GM21723 (cell line): ENCODE measurements around the gene SPRR2B.
"Not testable (repeated sequence)": the region's sequence is repeated elsewhere in the genome, so short reads cannot be mapped to it uniquely, and the experiment has no call there.

Experiments used
- ATAC-seq: cut with Tn5 transposase; IDR thresholded peaks from one replicate; pipeline ENCODE4 v1.9.1; 2021; ENCODE audit warnings: mild to moderate bottlenecking, moderate library complexity; ENCODE audit not compliant: unreplicated experiment

The SPRR2B gene

DNA sequence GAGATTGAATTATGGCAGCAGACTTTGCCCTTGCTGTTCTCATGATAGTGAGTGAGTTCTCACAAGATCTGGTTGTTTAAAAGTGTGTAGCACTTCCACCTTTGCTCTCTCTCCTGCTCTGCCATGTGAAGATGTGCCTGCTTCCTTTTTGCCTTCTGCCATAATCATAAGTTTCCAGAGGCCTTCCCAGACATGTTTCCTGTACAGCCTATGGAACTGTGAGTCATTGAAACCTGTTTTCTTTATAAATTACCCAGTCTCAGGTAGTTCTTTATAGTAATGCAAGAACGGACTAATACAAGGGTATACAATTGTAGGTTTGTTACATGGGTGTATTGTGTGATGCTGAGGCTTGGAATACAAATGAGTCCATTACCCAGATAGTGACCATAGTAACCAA, 36.2 kb downstream of the SPRR2B start:
- ATAC-seq: no peak

- no peak for ATAC-seq
Measured at GRCh38 chr1:153032677-153033308, 38.6 kb downstream of the SPRR2B start.

DNA sequence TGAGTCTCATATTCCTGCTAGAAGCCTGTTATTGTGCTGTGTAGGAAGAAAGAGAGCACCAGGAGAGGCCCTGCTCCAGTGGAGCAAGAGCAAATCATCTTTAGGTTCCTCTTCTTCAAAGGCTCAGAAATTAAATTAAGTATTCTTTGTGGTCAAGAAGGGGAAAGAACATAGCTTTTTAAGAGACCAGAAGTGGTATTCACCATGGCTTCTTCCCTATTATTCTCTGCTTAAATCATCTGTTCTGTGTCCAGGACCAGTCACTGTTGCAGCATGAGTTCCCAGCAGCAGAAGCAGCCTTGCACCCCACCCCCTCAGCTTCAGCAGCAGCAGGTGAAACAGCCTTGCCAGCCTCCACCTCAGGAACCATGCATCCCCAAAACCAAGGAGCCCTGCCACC, 39.3 kb downstream of the SPRR2B start:
- no peak for ATAC-seq

DNA sequence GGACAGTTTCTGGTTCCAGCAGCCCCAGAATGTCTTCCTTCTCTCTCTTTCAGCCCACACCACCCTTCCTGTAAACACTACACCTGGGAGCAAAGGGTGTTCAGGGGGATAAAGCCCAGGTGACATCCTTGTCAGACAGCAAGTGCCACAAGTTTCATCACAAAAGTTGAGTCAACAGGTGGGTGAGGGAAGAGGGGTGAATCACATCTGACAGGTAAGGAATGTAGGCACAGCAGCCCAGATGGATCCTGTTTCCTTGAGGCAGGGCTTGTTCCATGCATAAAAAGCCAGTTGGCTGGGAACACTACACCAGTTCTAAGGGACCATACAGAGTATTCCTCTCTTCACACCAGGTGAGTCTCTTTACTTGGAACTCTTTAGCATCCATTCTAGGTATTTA, 40.5 kb downstream of the SPRR2B start, which contains the start of gene SPRR1B:
TSS of gene SPRR1B (plus strand) at position 309 of the 400 bp plus-strand sequence. CDS start 1,143 bp downstream, outside the sequence.
- ATAC-seq: no peak

- ATAC-seq: no peak
Measured at GRCh38 chr1:153028766-153029165, 42.6 kb downstream of the SPRR2B start.

DNA sequence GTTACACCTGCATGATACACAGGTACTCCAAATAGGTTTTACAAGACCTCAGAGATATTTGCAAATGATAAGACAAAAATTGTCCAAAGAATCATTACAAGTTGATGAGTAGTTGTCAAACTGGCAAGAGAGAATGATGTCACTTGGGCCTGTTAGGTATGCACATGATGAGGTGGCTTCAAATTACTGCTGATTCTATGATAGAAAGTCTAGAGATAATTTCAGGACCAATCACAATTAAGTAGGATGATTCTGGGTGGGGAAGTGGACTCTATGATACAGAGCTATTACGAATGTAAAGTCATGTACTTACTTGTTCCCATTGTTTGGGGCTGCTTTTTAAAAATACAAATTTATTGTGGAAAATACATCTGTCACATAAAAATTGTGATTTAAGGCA, 45.6 kb downstream of the SPRR2B start:
- ATAC-seq: no peak

DNA sequence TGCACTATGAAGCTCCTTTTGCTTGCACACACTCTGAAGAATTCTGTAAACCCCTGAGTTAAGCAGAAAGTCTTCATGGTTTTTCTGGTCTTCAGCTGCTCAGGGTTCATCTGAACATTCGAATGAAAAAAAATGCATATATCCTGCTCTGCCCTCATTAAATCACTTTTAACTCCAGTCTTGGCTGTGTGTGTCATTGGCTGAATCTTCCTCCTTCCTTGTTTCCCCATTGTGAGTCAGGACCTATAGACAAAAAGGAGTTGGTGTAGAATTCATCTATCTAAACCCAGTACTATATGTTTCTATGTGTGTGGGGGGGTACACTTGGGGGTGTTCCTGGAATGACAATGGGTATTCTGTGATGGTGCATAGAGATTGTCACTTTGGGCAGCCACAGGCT, 47.0 kb downstream of the SPRR2B start:
- ATAC-seq: no peak

DNA sequence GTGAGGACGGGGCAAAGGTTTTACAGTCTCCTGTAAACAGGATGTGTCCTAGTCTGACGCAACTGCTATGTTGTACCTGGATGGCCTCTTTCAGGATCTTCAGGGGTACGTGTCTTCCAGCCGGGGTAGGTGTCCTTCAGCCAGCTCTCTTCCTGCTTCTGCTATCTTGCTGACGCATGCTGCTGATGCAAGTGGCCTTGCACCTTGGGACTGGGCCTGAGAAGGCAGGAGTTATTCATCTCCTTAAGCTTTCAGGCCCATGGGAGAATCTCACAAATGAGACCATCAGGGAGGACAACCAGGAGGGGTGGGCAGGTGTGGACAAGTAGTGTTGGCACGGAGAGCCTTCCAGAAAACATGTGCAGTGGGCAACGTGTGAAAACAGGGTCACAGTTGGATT, 48.3 kb downstream of the SPRR2B start:
- no peak for ATAC-seq

GRCh38 chr1:153022340-153022739, 49.1 kb downstream of the SPRR2B start:
- ATAC-seq: not testable (repeated sequence)

DNA sequence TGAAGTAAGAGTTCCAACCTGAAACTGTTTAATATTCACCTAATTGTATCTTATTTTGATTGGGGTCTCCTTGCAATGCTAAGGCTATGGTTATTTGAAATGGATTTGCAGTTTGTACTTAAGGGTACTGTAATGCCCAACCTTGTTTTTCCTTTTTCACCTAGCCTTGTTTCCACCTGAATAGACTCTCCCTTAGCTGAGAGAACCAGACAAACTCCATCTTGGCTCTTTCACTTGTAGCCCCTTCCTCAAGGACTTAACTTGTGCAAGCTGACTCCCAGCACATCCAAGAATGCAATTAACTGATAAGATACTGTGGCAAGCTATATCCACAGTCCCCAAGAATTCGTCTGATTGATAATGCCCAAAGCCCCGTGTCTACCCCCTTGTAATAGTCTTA, 49.6 kb downstream of the SPRR2B start:
- ATAC-seq: not testable (repeated sequence)
